Cardiac septum (tissue), 1 donor: ENCODE measurements around the gene DCP2. TPM values are rescaled to one million over a fixed set of nuclear protein-coding genes. Genes with fewer than 3 reads are reported as not detected.

ENCODE experiments used
- DNase-seq: peaks from one replicate; pipeline ENCODE4 v3.0.0-alpha.2; 2020; ENCODE audit warnings: low spot score
- intact Hi-C: fragments of 100-400 bp; cut with DNase I; formaldehyde crosslinking; loops from one replicate; pipeline ENCODE4 v1.14.0; 2022
- total RNA-seq: library from RNA; stranded (reverse); fragmentation: NEBNext Ultra II Directional; extraction: Animal tissue kit (Norgen Biotek cat#: 25700); gene quantifications from one replicate; pipeline ENCODE4 v1.2.1, GENCODE V29; 2021
- donor health status: DM: no; HTN: no; CAD: no.

DCP2 gene
- total RNA-seq, 1 donor from 2014 or later = 21.8 TPM

- intact Hi-C loops = no loop called here
- DNase-seq = no peak
These were observed 82.8 kb downstream of the DCP2 start for GRCh38 chr5:113059232-113060040.

- no peak for DNase-seq
- intact Hi-C loops = no loop called here
These were observed 83.9 kb downstream of the DCP2 start for GRCh38 chr5:113060408-113061025.

GRCh38 chr5:113061846-113062780, 85.5 kb downstream of the DCP2 start:
- DNase-seq = no peak
- intact Hi-C loops = no loop called here

GRCh38 chr5:113062869-113063508, 86.4 kb downstream of the DCP2 start:
- intact Hi-C loops = no loop called here
- no peak for DNase-seq

- no peak for DNase-seq
- intact Hi-C loops = no loop called here
These were observed 87.3 kb downstream of the DCP2 start for GRCh38 chr5:113063927-113064326.

GRCh38 chr5:113064806-113065205, 88.2 kb downstream of the DCP2 start:
- intact Hi-C loops = no loop called here
- no peak for DNase-seq

GRCh38 chr5:113065626-113066025, 89.0 kb downstream of the DCP2 start:
- intact Hi-C loops = no loop called here
- no peak for DNase-seq

GRCh38 chr5:113067635-113068344, 91.2 kb downstream of the DCP2 start:
- DNase-seq = no peak
- intact Hi-C loops = no loop called here

GRCh38 chr5:113068559-113068958, 92.0 kb downstream of the DCP2 start:
- no peak for DNase-seq
- intact Hi-C loops = no loop called here

Other genes with a start within 250 kb of the DCP2 start
- gene APC, start 238.9 kb upstream of the DCP2 start, total RNA-seq = 39.5 TPM
- 32.4 TPM for gene SRP19, start 115.5 kb upstream of the DCP2 start, total RNA-seq
- 119 TPM for gene REEP5, start 54.6 kb upstream of the DCP2 start, total RNA-seq